SK-N-SH (cell line): Measurements from ENCODE around the gene DMD. TPM values are rescaled to one million over a fixed set of nuclear protein-coding genes. Genes with fewer than 3 reads are reported as not detected.

Experiments
- CTCF ChIA-PET: fragments of 300-600, 350-600 bp; formaldehyde crosslinking; extraction: SDS; loops from one replicate; lab custom pipeline; 2021; lab: Yijun Ruan, JAX
- POLR2A ChIA-PET: fragments of 350-600 bp; sonication (Branson Sonifier 250); formaldehyde crosslinking; extraction: SDS; loops from one replicate; lab custom pipeline; 2020; ENCODE audit warnings: antibody characterized with exemption, inconsistent platforms; lab: Yijun Ruan, JAX
- DNase-seq: peaks from one replicate; pipeline ENCODE4 v3.0.0; 2012
- H2AFZ ChIP-seq: fragments of 200-600 bp; sonication (generic); 2 replicates; pipeline ENCODE4 v1.8.1; 2016; ENCODE audit warnings: antibody characterized with exemption, mild to moderate bottlenecking, low read depth
- H3F3A ChIP-seq: fragments of 200-600 bp; sonication (generic); replicated peaks from 2 replicates; pipeline ENCODE3; 2016; ENCODE audit warnings: antibody characterized with exemption, mild to moderate bottlenecking; ENCODE audit not compliant: insufficient read depth
- H3K27ac ChIP-seq, 2 experiments: fragments of 200-500 bp in 1 of 2; fragments of 200-600 bp in 1 of 2; sonication (Bioruptor generic) in 1 of 2; sonication (generic), shearing (Covaris generic) in 1 of 2; 2 replicates each; pipeline versions ENCODE4 v1.5.1 to v1.6.1; 2014 to 2016; ENCODE audit warnings: low read depth in 2 of 2, inconsistent platforms in 1 of 2, low read length in 1 of 2, mild to moderate bottlenecking in 1 of 2, mixed read lengths in 1 of 2
- H3K27me3 ChIP-seq: fragments of 200-600 bp; sonication (generic), shearing (Covaris generic); 2 replicates; pipeline ENCODE4 v1.6.1; 2016; ENCODE audit warnings: mixed run types; ENCODE audit not compliant: insufficient read depth
- H3K36me3 ChIP-seq, 2 experiments: fragments of 200-500 bp in 1 of 2; fragments of 200-600 bp in 1 of 2; sonication (Bioruptor generic) in 1 of 2; sonication (generic) in 1 of 2; replicated peaks in 1 of 2; 2 replicates each; pipeline versions ENCODE3 to v1.5.1; 2014 to 2016; ENCODE audit warnings: low read length in 1 of 2, mild to moderate bottlenecking in 1 of 2; ENCODE audit not compliant: insufficient read depth in 2 of 2, control insufficient read depth in 1 of 2
- H3K4me1 ChIP-seq, 2 experiments: fragments of 200-500 bp in 1 of 2; fragments of 200-600 bp in 1 of 2; sonication (Bioruptor generic) in 1 of 2; sonication (generic), shearing (Covaris generic) in 1 of 2; 2 replicates each; pipeline versions ENCODE4 v1.5.1 to v1.6.1; 2014 to 2016; ENCODE audit warnings: low read depth in 1 of 2, low read length in 1 of 2, mixed run types in 1 of 2; ENCODE audit not compliant: insufficient read depth in 2 of 2, control insufficient read depth in 1 of 2
- H3K4me2 ChIP-seq: fragments of 200-600 bp; sonication (generic), shearing (Covaris generic); 2 replicates; pipeline ENCODE4 v1.6.1; 2017; ENCODE audit warnings: mixed run types
- H3K4me3 ChIP-seq, 2 experiments: fragments of 200-500 bp in 1 of 2; fragments of 200-600 bp in 1 of 2; sonication (Bioruptor generic) in 1 of 2; sonication (generic), shearing (Covaris generic) in 1 of 2; 2 replicates each; pipeline versions ENCODE4 v1.5.1 to v1.8.1; 2014 to 2016; ENCODE audit warnings: low read depth in 2 of 2, inconsistent platforms in 1 of 2, low read length in 1 of 2, mild to moderate bottlenecking in 1 of 2, mixed read lengths in 1 of 2, moderate library complexity in 1 of 2
- H3K79me2 ChIP-seq: fragments of 200-600 bp; sonication (generic); 2 replicates; pipeline ENCODE4 v1.8.1; 2017; ENCODE audit warnings: mild to moderate bottlenecking; ENCODE audit not compliant: insufficient read depth
- H3K9ac ChIP-seq: fragments of 200-600 bp; sonication (generic); 2 replicates; pipeline ENCODE4 v1.6.1; 2017; ENCODE audit warnings: mixed run types
- H3K9me2 ChIP-seq: fragments of 200-600 bp; sonication (generic); 2 replicates; pipeline ENCODE4 v1.6.1; 2017; ENCODE audit warnings: mixed run types
- H3K9me3 ChIP-seq: fragments of 200-600 bp; sonication (generic); 2 replicates; pipeline ENCODE4 v1.6.1; 2017; ENCODE audit warnings: mixed run types, mild to moderate bottlenecking, moderate library complexity
- H4K20me1 ChIP-seq: fragments of 200-600 bp; sonication (generic); 2 replicates; pipeline ENCODE4 v1.6.1; 2017; ENCODE audit warnings: mild to moderate bottlenecking, mixed run types; ENCODE audit not compliant: insufficient read depth
- ELF1 ChIP-seq: IDR thresholded peaks from 2 replicates; pipeline ENCODE4 v1.4.0; 2012
- EP300 ChIP-seq, 2 experiments: IDR thresholded peaks; 2 replicates each; pipeline versions ENCODE4 v1.4.0 to v1.6.1; 2012; ENCODE audit warnings: borderline replicate concordance in 1 of 2, low read depth in 1 of 2, low read length in 1 of 2
- EZH2phosphoT487 ChIP-seq: fragments of 200-600 bp; sonication (generic); IDR thresholded peaks from 2 replicates; pipeline ENCODE4 v1.6.1; 2017; ENCODE audit warnings: low read depth, mixed run types, mild to moderate bottlenecking, antibody characterized with exemption, moderate library complexity, borderline replicate concordance
- FOXJ3 ChIP-seq: sonication (generic); formaldehyde crosslinking; IDR thresholded peaks from 2 replicates; pipeline ENCODE4 v1.5.1; 2020; ENCODE audit warnings: mild to moderate bottlenecking, missing genetic modification reagents
- FOXM1 ChIP-seq: IDR thresholded peaks from 2 replicates; pipeline ENCODE4 v1.4.0; 2012; ENCODE audit warnings: low read depth, mild to moderate bottlenecking
- GABPA ChIP-seq: IDR thresholded peaks from 2 replicates; pipeline ENCODE4 v1.4.0; 2012; ENCODE audit warnings: low read depth, mild to moderate bottlenecking
- GATA2 ChIP-seq: sonication (generic); formaldehyde crosslinking; IDR thresholded peaks from 2 replicates; pipeline ENCODE4 v1.5.0; 2020; ENCODE audit warnings: mild to moderate bottlenecking, missing genetic modification reagents
- JUND ChIP-seq: IDR thresholded peaks from 2 replicates; pipeline ENCODE4 v1.4.0; 2012
- MXI1 ChIP-seq: IDR thresholded peaks from 2 replicates; pipeline ENCODE4 v1.6.1; 2012; ENCODE audit warnings: mild to moderate bottlenecking, low read depth, low read length, improper control_type of control experiment
- POLR2AphosphoS5 ChIP-seq: IDR thresholded peaks from 2 replicates; pipeline ENCODE4 v1.6.1; 2012; ENCODE audit warnings: low read depth, low read length
- RAD21 ChIP-seq: IDR thresholded peaks from 2 replicates; pipeline ENCODE4 v1.6.1; 2012; ENCODE audit warnings: mild to moderate bottlenecking, low read length
- RXRA ChIP-seq: IDR thresholded peaks from 2 replicates; pipeline ENCODE4 v1.4.0; 2012; ENCODE audit warnings: low read depth, mild to moderate bottlenecking, borderline replicate concordance
- TCF12 ChIP-seq: IDR thresholded peaks from 2 replicates; pipeline ENCODE4 v1.4.0; 2012
- YY1 ChIP-seq: IDR thresholded peaks from 2 replicates; pipeline ENCODE4 v1.4.0; 2012; ENCODE audit warnings: low read depth, mild to moderate bottlenecking
- WGBS: methylation state at CpG from one replicate; pipeline ENCODE4 v1.1.6; 2017; ENCODE audit warnings: low lambda C conversion rate; 5-methylcytosine and 5-hydroxymethylcytosine counted together
- polyA plus RNA-seq, 3 experiments: library from polyadenylated mRNA; depleted of rRNA; stranded (reverse); fragments of >200 nt; gene quantifications; 2 replicates each; pipeline ENCODE4 v1.2.3, GENCODE V29; 2012
- TF ChIP-seq, protein P1 (sequence below): IDR thresholded peaks from 2 replicates; pipeline ENCODE4 v1.4.0; 2012; ENCODE audit warnings: low read depth, borderline replicate concordance
- TF ChIP-seq, protein P2 (sequence below): fragments of 150-350 bp; IDR thresholded peaks from 2 replicates; pipeline ENCODE4 v1.6.1; 2016; ENCODE audit warnings: mild to moderate bottlenecking, low read depth, low read length
- TF ChIP-seq, protein P3 (sequence below): IDR thresholded peaks from 2 replicates; pipeline ENCODE4 v1.4.0; 2012; ENCODE audit warnings: low read depth
- TF ChIP-seq, protein P4 (sequence below): fragments of 150-350 bp; IDR thresholded peaks from 2 replicates; pipeline ENCODE4 v1.6.1; 2017; ENCODE audit warnings: antibody characterized with exemption, low read length, low read depth, borderline replicate concordance

The DMD gene
- polyA plus RNA-seq, 1 of the 3 experiments (the other 2 are of a cell fraction) = 3.9 TPM

DNA sequence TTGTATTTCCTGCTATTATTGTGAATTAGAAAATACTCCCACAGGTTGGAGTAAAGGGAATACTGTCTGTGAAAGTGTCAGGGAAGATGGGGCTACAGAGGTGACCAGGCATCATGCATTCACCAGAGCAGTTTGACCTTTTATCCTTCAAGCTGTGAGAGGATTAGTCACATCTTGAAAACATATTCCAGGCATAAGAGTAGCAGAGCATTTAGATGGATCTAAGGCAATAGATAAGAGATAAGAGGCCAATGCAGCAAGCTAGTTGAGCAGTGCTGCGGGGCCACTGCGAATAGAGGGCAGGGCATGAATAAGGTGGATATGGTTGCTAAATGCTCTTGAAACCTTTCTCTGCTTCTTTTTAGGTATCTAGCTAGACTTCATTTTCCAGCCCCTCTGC, 1668.8 kb downstream of the DMD start:
- peaks cover 0 to 14% of the 10 kb centered on the region in 2 experiments; a peak in 1 of 4 replicates for H3K4me1 ChIP-seq
- CTCF ChIA-PET = no interaction called here
- no peak overlapping the region for H2AFZ ChIP-seq
- no peaks in the 10 kb centered on the region for H3K79me2 ChIP-seq
- H3K27me3 ChIP-seq = no peaks in the 10 kb centered on the region
- WGBS = 61% methylated on average over 2 of the region's 2 CpGs
- H3K9me3 ChIP-seq = no peaks in the 10 kb centered on the region
- no peaks in the 10 kb centered on the region for H4K20me1 ChIP-seq
- H3K4me3 ChIP-seq = no peak overlapping the region
- no peaks in the 10 kb centered on the region for H3K9me2 ChIP-seq
- no peak overlapping the region for H3K27ac ChIP-seq
- no peak for DNase-seq
- POLR2A ChIA-PET = no interaction called here
- H3F3A ChIP-seq = peaks cover 4% of the 10 kb centered on the region
- no peak overlapping the region for H3K9ac ChIP-seq
- no peaks in the 10 kb centered on the region for H3K36me3 ChIP-seq
- no peak for TF ChIP-seq EZH2phosphoT487
- no peak for TF ChIP-seq MXI1
- no peak for TF ChIP-seq FOXM1
- no peak for TF ChIP-seq RXRA
- no peak for TF ChIP-seq JUND
- no peak for TF ChIP-seq FOXJ3 (CRISPR knock-in tag)
- no peak for TF ChIP-seq ELF1
- no peak for TF ChIP-seq TCF12
- no peak for TF ChIP-seq RAD21
- TF ChIP-seq, protein P1, sequence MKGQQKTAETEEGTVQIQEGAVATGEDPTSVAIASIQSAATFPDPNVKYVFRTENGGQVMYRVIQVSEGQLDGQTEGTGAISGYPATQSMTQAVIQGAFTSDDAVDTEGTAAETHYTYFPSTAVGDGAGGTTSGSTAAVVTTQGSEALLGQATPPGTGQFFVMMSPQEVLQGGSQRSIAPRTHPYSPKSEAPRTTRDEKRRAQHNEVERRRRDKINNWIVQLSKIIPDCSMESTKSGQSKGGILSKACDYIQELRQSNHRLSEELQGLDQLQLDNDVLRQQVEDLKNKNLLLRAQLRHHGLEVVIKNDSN = no peak
- no peak for TF ChIP-seq GABPA
- TF ChIP-seq, protein P2, sequence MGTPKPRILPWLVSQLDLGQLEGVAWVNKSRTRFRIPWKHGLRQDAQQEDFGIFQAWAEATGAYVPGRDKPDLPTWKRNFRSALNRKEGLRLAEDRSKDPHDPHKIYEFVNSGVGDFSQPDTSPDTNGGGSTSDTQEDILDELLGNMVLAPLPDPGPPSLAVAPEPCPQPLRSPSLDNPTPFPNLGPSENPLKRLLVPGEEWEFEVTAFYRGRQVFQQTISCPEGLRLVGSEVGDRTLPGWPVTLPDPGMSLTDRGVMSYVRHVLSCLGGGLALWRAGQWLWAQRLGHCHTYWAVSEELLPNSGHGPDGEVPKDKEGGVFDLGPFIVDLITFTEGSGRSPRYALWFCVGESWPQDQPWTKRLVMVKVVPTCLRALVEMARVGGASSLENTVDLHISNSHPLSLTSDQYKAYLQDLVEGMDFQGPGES = no peak
- no peak for TF ChIP-seq POLR2AphosphoS5
- TF ChIP-seq, protein P3, sequence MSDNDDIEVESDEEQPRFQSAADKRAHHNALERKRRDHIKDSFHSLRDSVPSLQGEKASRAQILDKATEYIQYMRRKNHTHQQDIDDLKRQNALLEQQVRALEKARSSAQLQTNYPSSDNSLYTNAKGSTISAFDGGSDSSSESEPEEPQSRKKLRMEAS = no peak
- TF ChIP-seq, protein P4, sequence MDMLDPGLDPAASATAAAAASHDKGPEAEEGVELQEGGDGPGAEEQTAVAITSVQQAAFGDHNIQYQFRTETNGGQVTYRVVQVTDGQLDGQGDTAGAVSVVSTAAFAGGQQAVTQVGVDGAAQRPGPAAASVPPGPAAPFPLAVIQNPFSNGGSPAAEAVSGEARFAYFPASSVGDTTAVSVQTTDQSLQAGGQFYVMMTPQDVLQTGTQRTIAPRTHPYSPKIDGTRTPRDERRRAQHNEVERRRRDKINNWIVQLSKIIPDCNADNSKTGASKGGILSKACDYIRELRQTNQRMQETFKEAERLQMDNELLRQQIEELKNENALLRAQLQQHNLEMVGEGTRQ = no peak
- no peak for TF ChIP-seq GATA2 (CRISPR knock-in tag)
- TF ChIP-seq YY1 = no peak
- TF ChIP-seq EP300 (IDR thresholded peaks at IDR 0.05; ENCODE audit: borderline replicate concordance in 1 of 2, low read depth in 1 of 2, low read length in 1 of 2) = no peak
- H3K4me2 ChIP-seq = no peak overlapping the region
